H9 (cell line): ENCODE data around the gene VSTM4. TPM values are rescaled to one million over a fixed set of nuclear protein-coding genes. Genes with fewer than 3 reads are reported as not detected.

Experiments used
- DNase-seq: peaks from one replicate; pipeline ENCODE4 v3.0.0-alpha.2; 2017
- H2AFZ ChIP-seq: one replicate; pipeline ENCODE4 v1.6.1; 2013; ENCODE audit warnings: mild to moderate bottlenecking, low read length, control low read depth, moderate library complexity
- H2AK5ac ChIP-seq: 2 replicates; pipeline ENCODE4 v1.6.1; 2013; ENCODE audit warnings: low read length, control low read depth, mixed read lengths; ENCODE audit not compliant: insufficient read length
- H2BK120ac ChIP-seq: one replicate; pipeline ENCODE4 v1.6.1; 2013; ENCODE audit warnings: low read depth, mild to moderate bottlenecking, low read length, control low read depth, inconsistent platforms; ENCODE audit not compliant: poor library complexity, severe bottlenecking
- H2BK12ac ChIP-seq: 2 replicates; pipeline ENCODE4 v1.6.1; 2013; ENCODE audit warnings: low read length, control low read depth, mixed read lengths, low read depth; ENCODE audit not compliant: insufficient read length
- H2BK15ac ChIP-seq: 2 replicates; pipeline ENCODE4 v1.6.1; 2013; ENCODE audit warnings: low read depth, low read length, control low read depth
- H2BK20ac ChIP-seq: one replicate; pipeline ENCODE4 v1.6.1; 2013; ENCODE audit warnings: low read depth, mild to moderate bottlenecking, low read length, control low read depth, inconsistent platforms; ENCODE audit not compliant: poor library complexity, severe bottlenecking
- H2BK5ac ChIP-seq: 2 replicates; pipeline ENCODE4 v1.6.1; 2013; ENCODE audit warnings: low read length, control low read depth, mixed read lengths; ENCODE audit not compliant: insufficient read length
- H3K14ac ChIP-seq: 2 replicates; pipeline ENCODE4 v1.6.1; 2013; ENCODE audit warnings: low read length, control low read depth; ENCODE audit not compliant: insufficient read depth
- H3K18ac ChIP-seq: 2 replicates; pipeline ENCODE4 v1.6.1; 2013; ENCODE audit warnings: low read depth, mild to moderate bottlenecking, mixed read lengths, low read length, control low read depth; ENCODE audit not compliant: insufficient read length
- H3K23ac ChIP-seq: 2 replicates; pipeline ENCODE4 v1.6.1; 2013; ENCODE audit warnings: low read length, control low read depth, mixed read lengths, low read depth; ENCODE audit not compliant: insufficient read length
- H3K23me2 ChIP-seq: 2 replicates; pipeline ENCODE4 v1.6.1; 2013; ENCODE audit warnings: low read depth, mild to moderate bottlenecking, mixed read lengths, low read length, control low read depth; ENCODE audit not compliant: insufficient read length, poor library complexity, severe bottlenecking
- H3K27ac ChIP-seq: 2 replicates; pipeline ENCODE4 v1.5.1; 2013; ENCODE audit warnings: low read length, control low read depth, mixed read lengths, low read depth; ENCODE audit not compliant: insufficient read length
- H3K27me3 ChIP-seq: 2 replicates; pipeline ENCODE4 v1.6.1; 2013; ENCODE audit warnings: low read length, control low read depth, inconsistent platforms; ENCODE audit not compliant: insufficient read depth
- H3K4ac ChIP-seq: 2 replicates; pipeline ENCODE4 v1.6.1; 2013; ENCODE audit warnings: low read depth, mild to moderate bottlenecking, control low read depth, inconsistent platforms, low read length, moderate library complexity
- H3K4me1 ChIP-seq: 2 replicates; pipeline ENCODE4 v1.6.1; 2013; ENCODE audit warnings: low read length, control low read depth, inconsistent platforms; ENCODE audit not compliant: insufficient read depth
- H3K4me2 ChIP-seq: 2 replicates; pipeline ENCODE4 v1.6.1; 2013; ENCODE audit warnings: low read length, control low read depth, mixed read lengths; ENCODE audit not compliant: insufficient read length, insufficient read depth
- H3K56ac ChIP-seq: 2 replicates; pipeline ENCODE4 v1.6.1; 2013; ENCODE audit warnings: low read depth, mild to moderate bottlenecking, mixed read lengths, low read length, control low read depth; ENCODE audit not compliant: insufficient read length
- H3K79me1 ChIP-seq: 2 replicates; pipeline ENCODE4 v1.6.1; 2013; ENCODE audit warnings: low read depth, mild to moderate bottlenecking, moderate library complexity, low read length, control low read depth, inconsistent platforms; ENCODE audit not compliant: insufficient read depth, poor library complexity, severe bottlenecking
- H3K79me2 ChIP-seq: 2 replicates; pipeline ENCODE4 v1.6.1; 2013; ENCODE audit warnings: low read length, control low read depth, inconsistent platforms; ENCODE audit not compliant: insufficient read depth
- H3K9ac ChIP-seq: 2 replicates; pipeline ENCODE4 v1.6.1; 2013; ENCODE audit warnings: low read length, control low read depth, mixed read lengths; ENCODE audit not compliant: insufficient read length; ENCODE audit errors: extremely low read depth
- H3K9me3 ChIP-seq: one replicate; pipeline ENCODE4 v1.6.1; 2013; ENCODE audit warnings: low read depth, low read length, inconsistent platforms; ENCODE audit not compliant: control insufficient read depth
- H3T11ph ChIP-seq: one replicate; pipeline ENCODE4 v1.6.1; 2013; ENCODE audit warnings: mild to moderate bottlenecking, low read length, control low read depth, inconsistent platforms
- H4K20me1 ChIP-seq: one replicate; pipeline ENCODE4 v1.6.1; 2013; ENCODE audit not compliant: control insufficient read depth, insufficient read length, insufficient read depth
- H4K5ac ChIP-seq: 2 replicates; pipeline ENCODE4 v1.6.1; 2013; ENCODE audit warnings: low read depth, mild to moderate bottlenecking, mixed read lengths, low read length, control low read depth; ENCODE audit not compliant: insufficient read length
- H4K8ac ChIP-seq: replicated peaks from 2 replicates; pipeline ENCODE4 v1.6.1; 2013; ENCODE audit warnings: low read length, control low read depth, mixed read lengths, low read depth; ENCODE audit not compliant: insufficient read length
- H4K91ac ChIP-seq: 2 replicates; pipeline ENCODE4 v1.6.1; 2013; ENCODE audit warnings: low read depth, mild to moderate bottlenecking, moderate library complexity, mixed read lengths, low read length, control low read depth; ENCODE audit not compliant: insufficient read length
- H3K27ac Mint-ChIP-seq, 3 experiments: 2 replicates in 2 of 3; 3 replicates in 1 of 3; pipeline ENCODE4 v1.8.0; 2020 to 2021; ENCODE audit warnings: mixed read lengths in 3 of 3, mild to moderate bottlenecking in 1 of 3, moderate library complexity in 1 of 3
- H3K27me3 Mint-ChIP-seq: 2 replicates; pipeline ENCODE4 v1.8.0; 2021; ENCODE audit warnings: low read depth, mild to moderate bottlenecking, moderate library complexity, mixed read lengths
- H3K36me3 Mint-ChIP-seq, 3 experiments: 2 replicates in 2 of 3; 3 replicates in 1 of 3; pipeline ENCODE4 v1.8.0; 2020 to 2021; ENCODE audit warnings: low read depth in 3 of 3, mixed read lengths in 3 of 3; ENCODE audit not compliant: insufficient read depth in 1 of 3
- H3K4me1 Mint-ChIP-seq, 2 experiments: 2 replicates each; pipeline ENCODE4 v1.8.0; 2020; ENCODE audit warnings: mixed read lengths in 2 of 2
- H3K4me3 Mint-ChIP-seq, 2 experiments: 2 replicates in 1 of 2; 3 replicates in 1 of 2; pipeline ENCODE4 v1.8.0; 2020 to 2021; ENCODE audit warnings: mild to moderate bottlenecking in 2 of 2, mixed read lengths in 2 of 2, moderate library complexity in 1 of 2
- H3K9me3 Mint-ChIP-seq, 2 experiments: 2 replicates in 1 of 2; 3 replicates in 1 of 2; pipeline ENCODE4 v1.8.0; 2020; ENCODE audit warnings: mild to moderate bottlenecking in 2 of 2, mixed read lengths in 2 of 2, moderate library complexity in 1 of 2
- CTCF ChIP-seq: fragments of 200-600 bp; sonication (generic); conservative IDR thresholded peaks from 3 replicates; pipeline ENCODE4 v1.8.0; 2021; ENCODE audit warnings: antibody characterized with exemption, mild to moderate bottlenecking
- WGBS: extraction: QIAGEN DNeasy Blood & Tissue Kit; methylation state at CpG from one replicate; pipeline ENCODE4 v1.1.7; 2013; ENCODE audit warnings: missing lambda C conversion rate, low lambda C conversion rate, mixed read lengths; ENCODE audit not compliant: insufficient read length; ENCODE audit errors: extremely low coverage; 5-methylcytosine and 5-hydroxymethylcytosine counted together
- total RNA-seq: library from RNA; stranded (reverse); gene quantifications from 2 replicates; pipeline ENCODE4 v1.2.1, GENCODE V29; 2021

VSTM4 gene
- total RNA-seq, 1 experiment from 2014 or later = 0.44 TPM

GRCh38 chr10:48982584-48982983 lies 132.7 kb downstream of the VSTM4 start:
- Histone ChIP-seq H2BK20ac (no peak overlapping the region), H2BK15ac (no peak overlapping the region), H3K4ac (no peak overlapping the region), H3K23ac (no peak overlapping the region), H2AFZ (no peak overlapping the region), H3K14ac (no peak overlapping the region), H3T11ph (no peak overlapping the region), H3K9ac (no peak overlapping the region), H3K23me2 (no peaks in the 10 kb centered on the region), H3K27me3 (no peaks in the 10 kb centered on the region), H3K4me2 (no peak overlapping the region), H2BK12ac (no peak overlapping the region), H3K4me1 (no peaks in the 10 kb centered on the region), H4K20me1 (no peaks in the 10 kb centered on the region), H3K27ac (no peak overlapping the region), H3K79me2 (no peaks in the 10 kb centered on the region), H3K18ac (no peak overlapping the region), H3K79me1 (no peaks in the 10 kb centered on the region), H3K9me3 (no peaks in the 10 kb centered on the region), H2BK120ac (no peak overlapping the region), H2BK5ac (no peak overlapping the region), H3K56ac (no peak overlapping the region), H2AK5ac (no peak overlapping the region), H4K91ac (no peak overlapping the region), H4K5ac (no peak overlapping the region), H4K8ac (no peak overlapping the region)
- DNase-seq = no peak
- Mint-ChIP-seq H3K36me3 (no peaks in the 10 kb centered on the region), H3K27ac (no peak overlapping the region), H3K4me1 (no peaks in the 10 kb centered on the region), H3K4me3 (no peak overlapping the region), H3K27me3 (0 out of 2 replicates have a peak, but pooled peaks cover 1% of the 10 kb centered on the region), H3K9me3 (no peaks in the 10 kb centered on the region)
- WGBS = no CpG with 5 or more reads among the region's 5 CpGs
- TF ChIP-seq CTCF = no peak
